Keratinocyte (primary cell): ENCODE data around the gene JAKMIP2. TPM values are rescaled to one million over a fixed set of nuclear protein-coding genes. Genes with fewer than 3 reads are reported as not detected.
A peak's percentile ranks its signal among the peaks of the same experiment; 100 is the strongest.

Experiments
- DNase-seq: peaks from one replicate; pipeline ENCODE4 v3.0.0-alpha.2; 2011; ENCODE audit warnings: low read depth, missing footprints, low spot score
- FAIRE-seq: peaks from 2 replicates; lab custom pipeline; 2011; peaks lifted over from hg19 to GRCh38; lab: Jason Lieb, UNC
- H2AFZ ChIP-seq: 2 replicates; pipeline ENCODE4 v1.6.0; 2012; ENCODE audit warnings: low read length, control low read depth, inconsistent platforms; ENCODE audit not compliant: control insufficient read depth
- H3K27ac ChIP-seq: 2 replicates; pipeline ENCODE4 v1.5.1; 2011; ENCODE audit warnings: low read length; ENCODE audit not compliant: control insufficient read depth, insufficient read depth
- H3K27me3 ChIP-seq: 3 replicates; pipeline ENCODE4 v1.6.0; 2011; ENCODE audit warnings: low read length; ENCODE audit not compliant: control insufficient read depth, insufficient read depth; ENCODE audit errors: extremely low read depth
- H3K36me3 ChIP-seq, 2 experiments: 2 replicates in 1 of 2; 3 replicates in 1 of 2; pipeline ENCODE4 v1.5.1; 2011; ENCODE audit warnings: low read length in 2 of 2, mild to moderate bottlenecking in 1 of 2; ENCODE audit not compliant: control insufficient read depth in 2 of 2, insufficient read depth in 2 of 2; ENCODE audit errors: extremely low read depth in 1 of 2
- H3K4me1 ChIP-seq: 3 replicates; pipeline ENCODE4 v1.5.1; 2011; ENCODE audit warnings: low read length; ENCODE audit not compliant: control insufficient read depth, insufficient read depth; ENCODE audit errors: extremely low read depth
- H3K4me2 ChIP-seq: 3 replicates; pipeline ENCODE4 v1.6.0; 2011; ENCODE audit warnings: low read depth, low read length; ENCODE audit not compliant: control insufficient read depth, insufficient read depth; ENCODE audit errors: extremely low read depth
- H3K4me3 ChIP-seq, 3 experiments: fragments of 200-600 bp in 1 of 3; sonication (generic) in 1 of 3; 2 replicates in 2 of 3; 3 replicates in 1 of 3; pipeline ENCODE4 v1.5.1; 2011 to 2016; ENCODE audit warnings: low read length in 3 of 3, mild to moderate bottlenecking in 3 of 3, control low read depth in 2 of 3, inconsistent platforms in 1 of 3, low read depth in 1 of 3, mixed read lengths in 1 of 3, mixed run types in 1 of 3, moderate library complexity in 1 of 3; ENCODE audit not compliant: control insufficient read depth in 2 of 3, insufficient read depth in 2 of 3; ENCODE audit errors: extremely low read depth in 1 of 3
- H3K79me2 ChIP-seq: 2 replicates; pipeline ENCODE4 v1.6.0; 2012; ENCODE audit warnings: low read length; ENCODE audit not compliant: control insufficient read depth, insufficient read depth
- H3K9ac ChIP-seq: 3 replicates; pipeline ENCODE4 v1.6.0; 2011; ENCODE audit warnings: low read length; ENCODE audit not compliant: control insufficient read depth, insufficient read depth; ENCODE audit errors: extremely low read depth
- H3K9me1 ChIP-seq: 3 replicates; pipeline ENCODE4 v1.6.0; 2011; ENCODE audit warnings: low read length; ENCODE audit not compliant: control insufficient read depth, insufficient read depth; ENCODE audit errors: extremely low read depth
- H3K9me3 ChIP-seq: 2 replicates; pipeline ENCODE4 v1.5.1; 2012; ENCODE audit warnings: low read depth, low read length; ENCODE audit not compliant: control insufficient read depth
- H4K20me1 ChIP-seq: 3 replicates; pipeline ENCODE4 v1.6.0; 2011; ENCODE audit warnings: low read length; ENCODE audit not compliant: control insufficient read depth, insufficient read depth; ENCODE audit errors: extremely low read depth
- CTCF ChIP-seq, 3 experiments: IDR thresholded peaks in 1 of 3; conservative IDR thresholded peaks in 1 of 3; optimal IDR thresholded peaks in 1 of 3; 2 replicates in 2 of 3; 3 replicates in 1 of 3; pipeline versions ENCODE3 to v1.5.1; 2011; ENCODE audit warnings: low read length in 3 of 3, mild to moderate bottlenecking in 3 of 3, moderate library complexity in 2 of 3, control low read depth in 1 of 3, inconsistent platforms in 1 of 3; ENCODE audit not compliant: insufficient read depth in 2 of 3; ENCODE audit errors: extremely low read depth in 1 of 3
- EZH2 ChIP-seq: IDR thresholded peaks from one replicate; pipeline ENCODE4 v1.6.1; 2012; ENCODE audit warnings: inconsistent platforms, mild to moderate bottlenecking, low read length, moderate library complexity
- dilution Hi-C: fragments of 300-500 bp; cut with MboI; formaldehyde crosslinking; loops from one replicate; pipeline ENCODE4 v1.7.0; 2020; ENCODE audit warnings: low sequenced_read_pairs; ENCODE audit not compliant: extremely low pct_ligation_motif_present
- polyA plus RNA-seq, 5 experiments: library from polyadenylated mRNA; depleted of rRNA in 3 of 5; stranded (reverse) in 3 of 5; stranded (forward) in 1 of 5; unstranded in 1 of 5; fragments of >200 nt; gene quantifications; 1 replicate in 1 of 5; 2 replicates in 3 of 5; 3 replicates in 1 of 5; pipeline versions ENCODE4 v1.2.1 to v1.2.3, GENCODE V29; 2011 to 2012; ENCODE audit warnings: missing spikeins in 2 of 5, low read depth in 1 of 5, low replicate concordance in 1 of 5

JAKMIP2 gene
- polyA plus RNA-seq, 1 donor (not counting 4 experiments of a cell fraction or from before 2014, with no cell fraction given) = not detected

GRCh38 chr5:147565524-147565923 lies 217.0 kb downstream of the JAKMIP2 start:
- TF ChIP-seq EZH2 = no peak
- no peak for TF ChIP-seq CTCF (optimal IDR thresholded peaks at IDR 0.05 in 1 of 3, IDR thresholded peaks at IDR 0.05 in 1 of 3, conservative IDR thresholded peaks at IDR 0.05 in 1 of 3; ENCODE audit: extremely low read depth in 1 of 3, insufficient read depth in 2 of 3, low read length in 3 of 3)
- Histone ChIP-seq H4K20me1 (no peaks in the 10 kb centered on the region), H3K36me3 (no peaks in the 10 kb centered on the region), H3K27ac (no peak overlapping the region), H3K9ac (no peak overlapping the region), H3K9me1 (no peaks in the 10 kb centered on the region), H3K4me2 (no peak overlapping the region), H3K9me3 (no peaks in the 10 kb centered on the region), H3K4me1 (no peaks in the 10 kb centered on the region), H2AFZ (no peak overlapping the region), H3K79me2 (no peaks in the 10 kb centered on the region), H3K27me3 (no peaks in the 10 kb centered on the region), H3K4me3 (no peak overlapping the region)
- dilution Hi-C loops = no loop called here
- DNase-seq (peak; percentile 46), FAIRE-seq (peak; percentile 74)

- Histone ChIP-seq H3K9ac (no peak overlapping the region), H3K9me1 (no peaks in the 10 kb centered on the region), H3K4me3 (no peak overlapping the region), H3K9me3 (no peaks in the 10 kb centered on the region), H3K27me3 (no peaks in the 10 kb centered on the region), H3K79me2 (no peaks in the 10 kb centered on the region), H3K4me1 (no peaks in the 10 kb centered on the region), H3K27ac (no peak overlapping the region), H4K20me1 (no peaks in the 10 kb centered on the region), H2AFZ (no peak overlapping the region), H3K36me3 (no peaks in the 10 kb centered on the region), H3K4me2 (no peak overlapping the region)
- dilution Hi-C loops = no loop called here
- no peak for DNase-seq
- TF ChIP-seq CTCF (optimal IDR thresholded peaks at IDR 0.05 in 1 of 3, IDR thresholded peaks at IDR 0.05 in 1 of 3, conservative IDR thresholded peaks at IDR 0.05 in 1 of 3; ENCODE audit: extremely low read depth in 1 of 3, insufficient read depth in 2 of 3, low read length in 3 of 3) (no peak), EZH2 (no peak)
- no peak for FAIRE-seq
Observed at GRCh38 chr5:147564124-147564486, 218.4 kb downstream of the JAKMIP2 start.
